Heart right ventricle (tissue), 16 donors: ENCODE data around the gene OVOL2. TPM values are rescaled to one million over a fixed set of nuclear protein-coding genes. Genes with fewer than 3 reads are reported as not detected.
"Not testable (repeated sequence)": the region's sequence is repeated elsewhere in the genome, so short reads cannot be mapped to it uniquely, and the experiment has no call there.

ENCODE experiments used
- ATAC-seq, 8 donors: fragments of 200-7000 bp; cut with Tn5 transposase; one replicate each; pipeline ENCODE4 v1.9.1; 2020; ENCODE audit warnings: mild to moderate bottlenecking in 8 of 8, moderate library complexity in 8 of 8, moderate number of reproducible peaks in 1 of 8
- DNase-seq, 2 donors: peaks; one replicate each; pipeline ENCODE4 v3.0.0-alpha.2; 2020
- H3K27ac ChIP-seq, 10 donors: fragments of 200-600 bp; sonication (generic) in 2 of 10; one replicate each; pipeline versions ENCODE4 v1.5.0 to v1.8.0; 2020 to 2022; ENCODE audit warnings: mild to moderate bottlenecking in 3 of 10
- H3K27me3 ChIP-seq, 7 donors: fragments of 200-600 bp; one replicate each; pipeline ENCODE4 v1.8.0; 2021 to 2022; ENCODE audit warnings: mild to moderate bottlenecking in 2 of 7
- H3K36me3 ChIP-seq, 9 donors: fragments of 200-600 bp; sonication (generic) in 1 of 9; one replicate each; pipeline versions ENCODE4 v1.5.0 to v1.8.0; 2020 to 2022; ENCODE audit warnings: mild to moderate bottlenecking in 2 of 9
- H3K4me1 ChIP-seq, 9 donors: fragments of 200-600 bp; sonication (generic) in 1 of 9; one replicate each; pipeline versions ENCODE4 v1.5.0 to v1.8.0; 2020 to 2022; ENCODE audit warnings: mild to moderate bottlenecking in 4 of 9
- H3K4me3 ChIP-seq, 10 donors: fragments of 200-600 bp; sonication (generic) in 2 of 10; one replicate each; pipeline versions ENCODE4 v1.5.0 to v1.8.0; 2020 to 2022; ENCODE audit warnings: mild to moderate bottlenecking in 7 of 10, moderate library complexity in 2 of 10
- H3K9me3 ChIP-seq, 11 donors: fragments of 200-600 bp in 10 of 11; sonication (generic) in 2 of 11; one replicate each; pipeline versions ENCODE4 v1.5.0 to v1.8.0; 2013 to 2022; ENCODE audit warnings: mild to moderate bottlenecking in 2 of 11, control low read depth in 1 of 11, moderate library complexity in 1 of 11
- CTCF ChIP-seq, 9 donors: fragments of 200-600 bp; sonication (generic) in 2 of 9; IDR thresholded peaks; one replicate each; pipeline versions ENCODE4 v1.5.0 to v1.8.0; 2021 to 2022; ENCODE audit warnings: antibody characterized with exemption in 9 of 9, mild to moderate bottlenecking in 5 of 9, moderate library complexity in 1 of 9
- WGBS, 2 donors: extraction: QIAGEN DNeasy Blood & Tissue Kit; methylation state at CpG; one replicate each; pipeline ENCODE4 v1.1.7; 2013; ENCODE audit warnings: inconsistent platforms in 1 of 2; 5-methylcytosine and 5-hydroxymethylcytosine counted together
- intact Hi-C, 10 donors: fragments of 100-400 bp; cut with DNase I; formaldehyde crosslinking; loops; one replicate each; pipeline versions ENCODE4 v1.11.1 to v1.14.2; 2022
- long read RNA-seq, 3 donors: library from polyadenylated mRNA; unstranded; transcript quantifications; one replicate each; pipeline ENCODE4 v2.0.0, GENCODE V29; 2020 to 2021
- polyA plus RNA-seq, 2 donors: library from polyadenylated mRNA; stranded (reverse); fragments of 200-250 nt; gene quantifications; one replicate each; pipeline ENCODE4 v1.2.3, GENCODE V29; 2013
- total RNA-seq, 10 donors: library from RNA; stranded (reverse); fragmentation: NEBNext Ultra II Directional in 3 of 10; extraction: Animal tissue kit (Norgen Biotek cat#: 25700) in 3 of 10; gene quantifications; one replicate each; pipeline versions ENCODE4 v1.2.1 to v1.2.4, GENCODE V29; 2021 to 2023
- donor health status: Arrhythmogenic right ventricular cardiomyopathy.
- donor health status: ischemic (EF 13 %, LVEDD 7.1; RV severe dilation, severe dysfunction).
- donor health status: healthy with polysubstance abuse.
- donor health status: DM: no; HTN: yes; CAD: no.
- donor health status: DM: no; HTN: no; CAD: no.
- donor health status: ischemic (EF 25% LVEDD 6.9; RV normal size, moderate dysfunction).
- donor health status: ischemic (EF 25% LVEDD 5.7; RV mildly dilated, moderate dysfunction).
- donor health status: healthy.
- donor health status: DM: yes; HTN: yes; CAD: no.
- donor health status: Ischemic cardiomyopathy.
- donor health status: ischemic (EF 35%, LVEDD 5.7; RV mildly dilated, moderate dysfunction).
- donor health status: nonischemic (EF 11% LVEDD 7.7; RV severe dilation, severe dysfunction).
- donor health status: DM: yes; HTN: yes; CAD: no.
- donor health status: PGD.
- donor health status: ischemic (EF 29% LVEDD 5.4; RV normal size, mild dysfunction).
- donor health status: nonischemic (EF 23%, LVEDD 6.1; RV moderate dilation, normal function).

The OVOL2 gene
- total RNA-seq = not detected
- polyA plus RNA-seq = not detected
- long read RNA-seq, donor 1, partial matches to known transcripts = 0 of 1 reads
- long read RNA-seq, donor 1, other reads (novel, unspliced or antisense) = 1 of 1 reads
- long read RNA-seq, donor 2 = 0 reads
- long read RNA-seq, donor 3 = 0 reads

- 2% methylated on average over 69 to 73 of the region's 73 CpGs for WGBS, 2 donors
- TF ChIP-seq CTCF (IDR thresholded peaks at IDR 0.05) = no peak
- no peak for ATAC-seq
- H3K27me3 ChIP-seq = peaks cover 31 to 100% (median 93%) of the 10 kb centered on the region in 7 donors
- no peaks in the 10 kb centered on the region for H3K9me3 ChIP-seq
- no peak within 1 kb of the TSS for H3K27ac ChIP-seq
- H3K4me1 ChIP-seq = peaks cover 0 to 30% (median 22%) of the 10 kb centered on the region in 9 donors
- no peak for DNase-seq
- intact Hi-C loops = no loop called here
- peak within 1 kb of the TSS in 9 of 10 donors; percentile 16 to 51 (median 35) for H3K4me3 ChIP-seq
- no peaks in the 10 kb centered on the region for H3K36me3 ChIP-seq
Measured at GRCh38 chr20:18057101-18057993, at the start of gene OVOL2. Gene OVOL2 (minus strand): TSS chr20:18057916. CDS start chr20:18057634, 282 bp downstream.

GRCh38 chr20:18103497-18103896 lies 45.8 kb upstream of the OVOL2 start:
- Histone ChIP-seq H3K9me3 (peaks cover 0 to 9% (median 0%) of the 10 kb centered on the region in 11 donors), H3K27me3 (peaks cover 0 to 37% (median 19%) of the 10 kb centered on the region in 7 donors), H3K36me3 (no peaks in the 10 kb centered on the region), H3K4me1 (no peaks in the 10 kb centered on the region), H3K4me3 (no peak overlapping the region), H3K27ac (no peak overlapping the region)
- ATAC-seq (no peak), DNase-seq (no peak)
- TF ChIP-seq CTCF (IDR thresholded peaks at IDR 0.05) = no peak
- WGBS, 2 donors = 59 to 65% methylated on average over 1 of the region's 1 CpG
- intact Hi-C loops = no loop called here

- intact Hi-C loops = no loop called here
- Histone ChIP-seq H3K4me3 (no peak overlapping the region), H3K9me3 (no peaks in the 10 kb centered on the region), H3K4me1 (no peaks in the 10 kb centered on the region), H3K27me3 (peaks cover 0 to 37% (median 19%) of the 10 kb centered on the region in 7 donors), H3K36me3 (no peaks in the 10 kb centered on the region), H3K27ac (no peak overlapping the region)
- ATAC-seq (no peak), DNase-seq (no peak)
- no peak for TF ChIP-seq CTCF (IDR thresholded peaks at IDR 0.05)
- WGBS, 2 donors = 23 to 30% methylated on average over 7 of the region's 7 CpGs
Measured at GRCh38 chr20:18101125-18101810, 43.6 kb upstream of the OVOL2 start.

GRCh38 chr20:18100569-18100968 lies 42.9 kb upstream of the OVOL2 start:
- H3K36me3 ChIP-seq, H3K9me3 ChIP-seq, H3K4me3 ChIP-seq, H3K4me1 ChIP-seq, DNase-seq, ATAC-seq, intact Hi-C loops, H3K27ac ChIP-seq: not testable (repeated sequence)
- H3K27me3 ChIP-seq = peaks cover 0 to 37% (median 19%) of the 10 kb centered on the region in 7 donors
- 91 to 93% methylated on average over 11 of the region's 11 CpGs for WGBS, 2 donors
